OCI-LY7 (cell line): ENCODE results near the gene UNC50. TPM values are rescaled to one million over a fixed set of nuclear protein-coding genes. Genes with fewer than 3 reads are reported as not detected.

ENCODE experiments used
- BruUV-seq: library from RNA; stranded (reverse); fragments of 400-500 nt; replicated peaks from 2 replicates; lab custom pipeline; 2021; lab: Mats Ljungman, UMichigan
- CTCF ChIA-PET: fragments of 300-600 bp; sonication (Branson Sonifier 250); formaldehyde crosslinking; loops from one replicate; lab custom pipeline; 2022; ENCODE audit warnings: antibody characterized with exemption; ENCODE audit not compliant: unreplicated experiment; lab: Charles Lee
- POLR2A ChIA-PET: fragments of 300-600 bp; sonication (Branson Sonifier 250); formaldehyde crosslinking; loops from one replicate; lab custom pipeline; 2022; ENCODE audit warnings: antibody characterized with exemption; lab: Charles Lee
- DNase-seq: peaks from one replicate; pipeline ENCODE4 v3.0.0-alpha.2; 2015; ENCODE audit warnings: low spot score
- H2AFZ ChIP-seq: fragments of 200-600 bp; sonication (generic), shearing (Covaris generic); 2 replicates; pipeline ENCODE4 v1.6.1; 2014; ENCODE audit warnings: mild to moderate bottlenecking, antibody characterized with exemption, low read length, moderate library complexity
- H3K27ac ChIP-seq: fragments of 200-600 bp; sonication (generic); 2 replicates; pipeline ENCODE4 v1.5.1; 2014; ENCODE audit warnings: mixed run types, low read depth, mild to moderate bottlenecking, moderate library complexity, low read length, inconsistent platforms; ENCODE audit not compliant: poor library complexity, severe bottlenecking
- H3K36me3 ChIP-seq: fragments of 200-600 bp; sonication (generic); 2 replicates; pipeline ENCODE4 v1.6.1; 2014; ENCODE audit warnings: mild to moderate bottlenecking, antibody characterized with exemption, low read length, moderate library complexity, mixed read lengths; ENCODE audit not compliant: insufficient read depth
- H3K4me1 ChIP-seq: fragments of 200-600 bp; sonication (generic); 2 replicates; pipeline ENCODE4 v1.5.1; 2014; ENCODE audit warnings: mild to moderate bottlenecking, low read length; ENCODE audit not compliant: insufficient read depth, poor library complexity, severe bottlenecking
- H3K4me2 ChIP-seq: fragments of 200-600 bp; sonication (generic); 2 replicates; pipeline ENCODE4 v1.6.1; 2014; ENCODE audit warnings: mild to moderate bottlenecking, low read length
- H3K4me3 ChIP-seq: fragments of 200-600 bp; sonication (generic); 2 replicates; pipeline ENCODE4 v1.5.1; 2014; ENCODE audit warnings: mild to moderate bottlenecking, low read depth, low read length; ENCODE audit not compliant: poor library complexity, severe bottlenecking
- H3K79me2 ChIP-seq: fragments of 200-600 bp; sonication (generic); 2 replicates; pipeline ENCODE4 v1.6.1; 2016; ENCODE audit warnings: low read depth, mild to moderate bottlenecking, low read length, moderate library complexity, mixed read lengths; ENCODE audit not compliant: insufficient read depth
- H3K9me2 ChIP-seq: fragments of 200-600 bp; sonication (generic); 2 replicates; pipeline ENCODE4 v1.6.1; 2016; ENCODE audit warnings: mild to moderate bottlenecking, low read length, mixed read lengths; ENCODE audit not compliant: insufficient read depth
- H3K9me3 ChIP-seq: fragments of 200-600 bp; sonication (generic); 2 replicates; pipeline ENCODE4 v1.6.1; 2014; ENCODE audit warnings: mild to moderate bottlenecking, mixed run types, low read length, mixed read lengths
- H4K20me1 ChIP-seq: fragments of 200-600 bp; sonication (generic); 2 replicates; pipeline ENCODE4 v1.6.1; 2014; ENCODE audit warnings: mild to moderate bottlenecking, antibody characterized with exemption, low read length, moderate library complexity, mixed read lengths; ENCODE audit not compliant: insufficient read depth
- CTCF ChIP-seq: fragments of 200-600 bp; sonication (generic); conservative IDR thresholded peaks from 2 replicates; pipeline ENCODE4 v1.5.1; 2014; ENCODE audit warnings: mild to moderate bottlenecking, antibody characterized with exemption, low read length, moderate library complexity, mixed read lengths
- EZH2phosphoT487 ChIP-seq: fragments of 200-600 bp; sonication (generic); IDR thresholded peaks from 2 replicates; pipeline ENCODE4 v1.6.1; 2018; ENCODE audit warnings: low read depth, borderline replicate concordance, mild to moderate bottlenecking, mixed run types, antibody characterized with exemption, low read length, moderate library complexity, mixed read lengths
- intact Hi-C: fragments of 100-400 bp; cut with micrococcal nuclease; formaldehyde crosslinking; loops from one replicate; pipeline ENCODE4 v1.10.0; 2022; ENCODE audit not compliant: unreplicated experiment
- total RNA-seq, 2 experiments: library from RNA; depleted of rRNA in 1 of 2; stranded (reverse); fragments of >200 nt in 1 of 2; shearing (Covaris generic) in 1 of 2; gene quantifications; 2 replicates each; pipeline ENCODE4 v1.2.3, GENCODE V29; 2014 to 2022

Gene UNC50
- total RNA-seq, 2 experiments from 2014 or later: 24.4 to 33.3 TPM

- BruUV-seq: no TSS peak
- Histone ChIP-seq H3K27ac (no peak overlapping the region), H3K4me2 (no peak overlapping the region), H3K4me3 (no peak overlapping the region), H4K20me1 (no peaks in the 10 kb centered on the region), H3K79me2 (no peaks in the 10 kb centered on the region), H3K36me3 (no peaks in the 10 kb centered on the region), H3K9me3 (no peaks in the 10 kb centered on the region), H3K9me2 (no peaks in the 10 kb centered on the region), H2AFZ (no peak overlapping the region), H3K4me1 (peaks cover 6% of the 10 kb centered on the region)
- intact Hi-C loops: no loop called here
- DNase-seq: no peak
- no peak for TF ChIP-seq EZH2phosphoT487
- TF ChIP-seq CTCF: no peak
- CTCF ChIA-PET: no interaction called here
- POLR2A ChIA-PET: no interaction called here
These were observed 29.2 kb downstream of the UNC50 start for GRCh38 chr2:98637401-98638147.

- Histone ChIP-seq H3K36me3 (peaks cover 5% of the 10 kb centered on the region; the same call in 1 of the 2 replicates), H3K79me2 (no peaks in the 10 kb centered on the region), H3K9me2 (no peaks in the 10 kb centered on the region), H3K9me3 (no peaks in the 10 kb centered on the region), H3K4me3 (no peak overlapping the region), H3K4me1 (peaks cover 15% of the 10 kb centered on the region), H3K4me2 (peak overlapping the region; percentile 5; the same call in 1 of the 2 replicates), H4K20me1 (no peaks in the 10 kb centered on the region), H3K27ac (no peak overlapping the region), H2AFZ (no peak overlapping the region)
- no TSS peak for BruUV-seq
- intact Hi-C loops: no loop called here
- ChIA-PET POLR2A (no interaction called here), CTCF (no interaction called here)
- DNase-seq: peak; percentile 14
- TF ChIP-seq CTCF (no peak), EZH2phosphoT487 (no peak)
These were observed 35.2 kb downstream of the UNC50 start for GRCh38 chr2:98643496-98644100.

GRCh38 chr2:98647636-98648035, 39.2 kb downstream of the UNC50 start:
- TF ChIP-seq CTCF (no peak), EZH2phosphoT487 (no peak)
- Histone ChIP-seq H3K9me3 (no peaks in the 10 kb centered on the region), H3K4me3 (no peak overlapping the region), H2AFZ (no peak overlapping the region), H3K4me1 (peaks cover 20% of the 10 kb centered on the region), H3K4me2 (no peak overlapping the region), H4K20me1 (no peaks in the 10 kb centered on the region), H3K79me2 (no peaks in the 10 kb centered on the region), H3K9me2 (no peaks in the 10 kb centered on the region), H3K27ac (no peak overlapping the region), H3K36me3 (peaks cover 5% of the 10 kb centered on the region; the same call in 1 of the 2 replicates)
- BruUV-seq: no TSS peak
- POLR2A ChIA-PET: no interaction called here
- intact Hi-C loops: loop anchor here (5.0 kb wide), 1 partner anchor 115 kb away; no protein-coding TSS in a partner anchor
- no peak for DNase-seq
- CTCF ChIA-PET: no interaction called here
